ENCODE data around the gene GCN1. TPM values are rescaled to one million over a fixed set of nuclear protein-coding genes. Genes with fewer than 3 reads are reported as not detected.

GCN1 gene
- total RNA-seq, 1 experiment from 2014 or later = 254 TPM

- ATAC-seq (no peak), DNase-seq (no peak)
- Histone ChIP-seq H3K27ac (ENCODE audit: low read length) (no peak overlapping the region), H3K4me1 (ENCODE audit: insufficient read depth, low read length) (peaks cover 16% of the 10 kb centered on the region), H3K4me2 (ENCODE audit: low read length) (no peak overlapping the region), H3K9ac (ENCODE audit: low read length) (no peak overlapping the region), H2AFZ (ENCODE audit: low read length) (no peak overlapping the region), H3K9me3 (ENCODE audit: low read length) (no peaks in the 10 kb centered on the region), H3K79me2 (ENCODE audit: low read length) (no peaks in the 10 kb centered on the region), H4K20me1 (ENCODE audit: low read length) (no peaks in the 10 kb centered on the region), H3F3A (ENCODE audit: low read length, unreplicated experiment) (no peaks in the 10 kb centered on the region), H3K4me3 (ENCODE audit: low read length) (no peak overlapping the region), H3K27me3 (ENCODE audit: low read length) (no peaks in the 10 kb centered on the region), H3K36me3 (ENCODE audit: low read depth, low read length) (peaks cover 8% of the 10 kb centered on the region; the same call in 1 of the 2 replicates), H3K9me2 (replicated peaks; ENCODE audit: low read length) (no peaks in the 10 kb centered on the region)
- BruUV-seq (replicated peaks) = no TSS peak
- no peak for TF ChIP-seq CTCF (conservative IDR thresholded peaks at IDR 0.05; ENCODE audit: low read depth, low read length)
- ChIA-PET CTCF (no interaction called here), POLR2A (ENCODE audit: unreplicated experiment) (no interaction called here)
- intact Hi-C loops (cut with micrococcal nuclease) = no loop called here
Measured at GRCh38 chr12:120090626-120091295, 103.8 kb downstream of the GCN1 start.

DNA sequence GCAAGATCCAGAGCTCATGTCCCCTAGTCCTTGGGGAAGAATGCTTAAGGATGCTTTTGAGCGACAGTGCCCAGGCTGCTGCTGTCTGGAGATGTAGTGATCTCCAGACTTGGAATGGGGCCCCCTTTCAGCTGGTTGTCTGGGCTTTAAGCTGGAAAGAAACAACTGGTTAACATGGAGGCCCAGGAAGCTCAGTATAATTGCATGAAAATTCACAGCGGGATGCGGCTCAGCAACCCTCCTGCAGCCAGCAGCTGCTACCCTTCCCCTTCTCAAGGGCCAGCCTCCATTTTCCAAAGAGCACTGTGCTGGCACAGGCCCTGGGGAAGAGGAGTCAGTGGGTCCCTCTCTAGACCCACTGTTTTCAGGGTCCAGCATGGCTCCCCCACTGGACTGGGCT, 104.3 kb downstream of the GCN1 start:
- Histone ChIP-seq H3K27me3 (ENCODE audit: low read length) (no peaks in the 10 kb centered on the region), H2AFZ (ENCODE audit: low read length) (no peak overlapping the region), H3K79me2 (ENCODE audit: low read length) (no peaks in the 10 kb centered on the region), H3F3A (ENCODE audit: low read length, unreplicated experiment) (no peaks in the 10 kb centered on the region), H3K9me2 (replicated peaks; ENCODE audit: low read length) (no peaks in the 10 kb centered on the region), H3K9me3 (ENCODE audit: low read length) (no peaks in the 10 kb centered on the region), H4K20me1 (ENCODE audit: low read length) (no peaks in the 10 kb centered on the region), H3K27ac (ENCODE audit: low read length) (no peak overlapping the region), H3K4me3 (ENCODE audit: low read length) (no peak overlapping the region), H3K9ac (ENCODE audit: low read length) (no peak overlapping the region), H3K36me3 (ENCODE audit: low read depth, low read length) (peaks cover 7% of the 10 kb centered on the region; the same call in 1 of the 2 replicates), H3K4me1 (ENCODE audit: insufficient read depth, low read length) (peaks cover 16% of the 10 kb centered on the region), H3K4me2 (ENCODE audit: low read length) (no peak overlapping the region)
- TF ChIP-seq EZH2phosphoT487 (IDR thresholded peaks at IDR 0.05; ENCODE audit: borderline replicate concordance, low read length) (no peak), CTCF (conservative IDR thresholded peaks at IDR 0.05; ENCODE audit: low read depth, low read length) (no peak), EZH2 (IDR thresholded peaks at IDR 0.05; ENCODE audit: low read length, unreplicated experiment) (no peak)
- no TSS peak for BruUV-seq (replicated peaks)
- CTCF ChIA-PET = interaction anchor here (0.5 kb wide), 1 partner anchor 101 kb away, joined by 3 read pairs; the partner anchor contains the start of gene BICDL1
- no peak for ATAC-seq
- no peak for DNase-seq
- POLR2A ChIA-PET (ENCODE audit: unreplicated experiment) = no interaction called here
- intact Hi-C loops (cut with micrococcal nuclease) = no loop called here

- H3K9me3 ChIP-seq (ENCODE audit: low read length) = no peaks in the 10 kb centered on the region
- H3K27me3 ChIP-seq (ENCODE audit: low read length) = no peaks in the 10 kb centered on the region
- no peak for DNase-seq
- H4K20me1 ChIP-seq (ENCODE audit: low read length) = no peaks in the 10 kb centered on the region
- no peak overlapping the region for H3K4me2 ChIP-seq (ENCODE audit: low read length)
- TF ChIP-seq CTCF (conservative IDR thresholded peaks at IDR 0.05; ENCODE audit: low read depth, low read length) (no peak), EZH2phosphoT487 (IDR thresholded peaks at IDR 0.05; ENCODE audit: borderline replicate concordance, low read length) (no peak), EZH2 (IDR thresholded peaks at IDR 0.05; ENCODE audit: low read length, unreplicated experiment) (no peak)
- H3F3A ChIP-seq (ENCODE audit: low read length, unreplicated experiment) = no peaks in the 10 kb centered on the region
- ChIA-PET CTCF (interaction anchor here (0.5 kb wide), 1 partner anchor 101 kb away, joined by 3 read pairs; the partner anchor contains the start of gene BICDL1), POLR2A (ENCODE audit: unreplicated experiment) (no interaction called here)
- no peak overlapping the region for H3K9ac ChIP-seq (ENCODE audit: low read length)
- H3K27ac ChIP-seq (ENCODE audit: low read length) = no peak overlapping the region
- H3K4me1 ChIP-seq (ENCODE audit: insufficient read depth, low read length) = peaks cover 16% of the 10 kb centered on the region
- no TSS peak for BruUV-seq (replicated peaks)
- no peak overlapping the region for H2AFZ ChIP-seq (ENCODE audit: low read length)
- intact Hi-C loops (cut with micrococcal nuclease) = loop anchor here (5.0 kb wide), 1 partner anchor 282 kb away; no protein-coding TSS in a partner anchor
- H3K36me3 ChIP-seq (ENCODE audit: low read depth, low read length) = peaks cover 5% of the 10 kb centered on the region; the same call in 1 of the 2 replicates
- no peaks in the 10 kb centered on the region for H3K79me2 ChIP-seq (ENCODE audit: low read length)
- ATAC-seq = no peak
- H3K9me2 ChIP-seq (replicated peaks; ENCODE audit: low read length) = no peaks in the 10 kb centered on the region
- no peak overlapping the region for H3K4me3 ChIP-seq (ENCODE audit: low read length)
Measured at GRCh38 chr12:120089796-120090195, 104.7 kb downstream of the GCN1 start.

Measured in PC-3 (cell line).